ENCODE data around the gene SNX13.

Gene SNX13

DNA sequence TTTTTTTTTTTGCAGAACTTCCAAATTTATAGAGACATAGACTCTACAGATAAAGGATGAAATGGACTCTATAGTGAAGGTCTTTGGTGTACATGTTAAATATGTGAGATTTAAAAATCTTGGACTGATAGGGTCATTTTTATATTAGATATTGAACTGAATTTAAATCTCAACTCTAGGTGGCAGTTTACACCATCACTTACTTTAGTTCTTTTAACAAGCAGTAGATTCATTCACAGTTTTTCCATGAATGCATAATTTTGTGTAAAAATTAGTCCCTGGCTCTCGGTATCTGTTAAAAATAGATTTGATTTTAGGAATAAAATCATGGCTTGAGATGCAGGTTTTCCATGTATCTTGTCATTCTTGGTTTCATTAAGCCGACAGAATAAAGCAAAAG lies 31.1 kb upstream of the SNX13 start:
- Histone ChIP-seq H3K36me3 (replicated peaks; ENCODE audit: insufficient read depth, low read length) (no peaks in the 10 kb centered on the region), H4K20me1 (ENCODE audit: insufficient read depth, low read length) (no peaks in the 10 kb centered on the region), H3K79me2 (ENCODE audit: low read length) (no peaks in the 10 kb centered on the region), H3K9me2 (replicated peaks; ENCODE audit: insufficient read depth, low read length) (no peaks in the 10 kb centered on the region), H3K27ac (ENCODE audit: low read length) (no peak overlapping the region), H3K9ac (ENCODE audit: low read length) (no peak overlapping the region), H3K4me3 (ENCODE audit: low read length) (no peak overlapping the region), H3F3A (ENCODE audit: insufficient read depth, low read length) (no peaks in the 10 kb centered on the region), H3K9me3 (replicated peaks; ENCODE audit: insufficient read depth, low read length) (no peaks in the 10 kb centered on the region), H3K4me2 (ENCODE audit: low read depth, low read length) (no peak overlapping the region), H2AFZ (ENCODE audit: low read length) (no peak overlapping the region), H3K4me1 (ENCODE audit: low read length) (no peaks in the 10 kb centered on the region), H3K27me3 (replicated peaks; ENCODE audit: insufficient read depth, low read length) (no peaks in the 10 kb centered on the region)
- DNase-seq: no peak
- TF ChIP-seq EZH2phosphoT487 (IDR thresholded peaks at IDR 0.05; ENCODE audit: low read length): no peak
- TF ChIP-seq, protein P1, sequence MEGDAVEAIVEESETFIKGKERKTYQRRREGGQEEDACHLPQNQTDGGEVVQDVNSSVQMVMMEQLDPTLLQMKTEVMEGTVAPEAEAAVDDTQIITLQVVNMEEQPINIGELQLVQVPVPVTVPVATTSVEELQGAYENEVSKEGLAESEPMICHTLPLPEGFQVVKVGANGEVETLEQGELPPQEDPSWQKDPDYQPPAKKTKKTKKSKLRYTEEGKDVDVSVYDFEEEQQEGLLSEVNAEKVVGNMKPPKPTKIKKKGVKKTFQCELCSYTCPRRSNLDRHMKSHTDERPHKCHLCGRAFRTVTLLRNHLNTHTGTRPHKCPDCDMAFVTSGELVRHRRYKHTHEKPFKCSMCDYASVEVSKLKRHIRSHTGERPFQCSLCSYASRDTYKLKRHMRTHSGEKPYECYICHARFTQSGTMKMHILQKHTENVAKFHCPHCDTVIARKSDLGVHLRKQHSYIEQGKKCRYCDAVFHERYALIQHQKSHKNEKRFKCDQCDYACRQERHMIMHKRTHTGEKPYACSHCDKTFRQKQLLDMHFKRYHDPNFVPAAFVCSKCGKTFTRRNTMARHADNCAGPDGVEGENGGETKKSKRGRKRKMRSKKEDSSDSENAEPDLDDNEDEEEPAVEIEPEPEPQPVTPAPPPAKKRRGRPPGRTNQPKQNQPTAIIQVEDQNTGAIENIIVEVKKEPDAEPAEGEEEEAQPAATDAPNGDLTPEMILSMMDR (IDR thresholded peaks at IDR 0.05; ENCODE audit: low read length): no peak
- TF ChIP-seq EZH2 (optimal IDR thresholded peaks at IDR 0.05; ENCODE audit: low read depth, low read length): no peak

GRCh38 chr7:17968791-17969715 lies 28.8 kb upstream of the SNX13 start:
- no peak for DNase-seq
- Histone ChIP-seq H3K9me2 (replicated peaks; ENCODE audit: insufficient read depth, low read length) (no peaks in the 10 kb centered on the region), H3K4me3 (ENCODE audit: low read length) (no peak overlapping the region), H4K20me1 (ENCODE audit: insufficient read depth, low read length) (no peaks in the 10 kb centered on the region), H3K9ac (ENCODE audit: low read length) (no peak overlapping the region), H3K36me3 (replicated peaks; ENCODE audit: insufficient read depth, low read length) (no peaks in the 10 kb centered on the region), H3K27me3 (replicated peaks; ENCODE audit: insufficient read depth, low read length) (no peaks in the 10 kb centered on the region), H3F3A (ENCODE audit: insufficient read depth, low read length) (no peaks in the 10 kb centered on the region), H3K27ac (ENCODE audit: low read length) (no peak overlapping the region), H3K4me2 (ENCODE audit: low read depth, low read length) (no peak overlapping the region), H2AFZ (ENCODE audit: low read length) (no peak overlapping the region), H3K4me1 (ENCODE audit: low read length) (no peaks in the 10 kb centered on the region), H3K79me2 (ENCODE audit: low read length) (no peaks in the 10 kb centered on the region), H3K9me3 (replicated peaks; ENCODE audit: insufficient read depth, low read length) (no peaks in the 10 kb centered on the region)
- no peak for TF ChIP-seq EZH2 (optimal IDR thresholded peaks at IDR 0.05; ENCODE audit: low read depth, low read length)
- no peak for TF ChIP-seq EZH2phosphoT487 (IDR thresholded peaks at IDR 0.05; ENCODE audit: low read length)
- TF ChIP-seq, protein P1 (IDR thresholded peaks at IDR 0.05; ENCODE audit: low read length): no peak

GRCh38 chr7:17966706-17967105 lies 26.4 kb upstream of the SNX13 start:
- Histone ChIP-seq H3K9me3 (replicated peaks; ENCODE audit: insufficient read depth, low read length) (no peaks in the 10 kb centered on the region), H3K27ac (ENCODE audit: low read length) (no peak overlapping the region), H3K4me3 (ENCODE audit: low read length) (no peak overlapping the region), H3K9me2 (replicated peaks; ENCODE audit: insufficient read depth, low read length) (no peaks in the 10 kb centered on the region), H3F3A (ENCODE audit: insufficient read depth, low read length) (no peaks in the 10 kb centered on the region), H3K4me1 (ENCODE audit: low read length) (no peaks in the 10 kb centered on the region), H4K20me1 (ENCODE audit: insufficient read depth, low read length) (no peaks in the 10 kb centered on the region), H3K9ac (ENCODE audit: low read length) (no peak overlapping the region), H2AFZ (ENCODE audit: low read length) (no peak overlapping the region), H3K27me3 (replicated peaks; ENCODE audit: insufficient read depth, low read length) (no peaks in the 10 kb centered on the region), H3K4me2 (ENCODE audit: low read depth, low read length) (no peak overlapping the region), H3K79me2 (ENCODE audit: low read length) (no peaks in the 10 kb centered on the region), H3K36me3 (replicated peaks; ENCODE audit: insufficient read depth, low read length) (no peaks in the 10 kb centered on the region)
- no peak for TF ChIP-seq EZH2phosphoT487 (IDR thresholded peaks at IDR 0.05; ENCODE audit: low read length)
- TF ChIP-seq, protein P1 (IDR thresholded peaks at IDR 0.05; ENCODE audit: low read length): no peak
- no peak for TF ChIP-seq EZH2 (optimal IDR thresholded peaks at IDR 0.05; ENCODE audit: low read depth, low read length)
- DNase-seq: no peak
